Stimulated activated CD4-positive, alpha-beta T cell treated with anti-CD3 and anti-CD28 coated beads, TNF-alpha, amount 100 ng/mL, for 4 hours (primary cell): ENCODE measurements around the gene ATP9A.
A peak's percentile ranks its signal among the peaks of the same experiment; 100 is the strongest.

ENCODE experiments used
- DNase-seq, 3 experiments: peaks; one replicate each; pipeline ENCODE4 v3.0.0-alpha.2; 2020; ENCODE audit warnings: low read depth in 3 of 3

ATP9A gene

GRCh38 chr20:51631011-51631950, 136.9 kb downstream of the ATP9A start:
- no peak for DNase-seq

- DNase-seq = no peak
Observed at GRCh38 chr20:51629399-51630058, 138.7 kb downstream of the ATP9A start.

- DNase-seq = no peak
Observed at GRCh38 chr20:51628533-51629398, 139.4 kb downstream of the ATP9A start.

- DNase-seq = no peak
Observed at GRCh38 chr20:51627586-51627985, 140.6 kb downstream of the ATP9A start.

- DNase-seq = no peak
Observed at GRCh38 chr20:51625105-51625504, 143.1 kb downstream of the ATP9A start.

- peak; percentile 26 to 55 (median 44) for DNase-seq
Observed at GRCh38 chr20:51624157-51624731, 143.9 kb downstream of the ATP9A start.

GRCh38 chr20:51623255-51623654, 144.9 kb downstream of the ATP9A start:
- no peak for DNase-seq

- DNase-seq = no peak
Observed at GRCh38 chr20:51622004-51622874, 146.0 kb downstream of the ATP9A start.

GRCh38 chr20:51620432-51620831, 147.8 kb downstream of the ATP9A start:
- no peak for DNase-seq

- no peak for DNase-seq
Observed at GRCh38 chr20:51616060-51616459, 152.1 kb downstream of the ATP9A start.

- no peak for DNase-seq
Observed at GRCh38 chr20:51614687-51615086, 153.5 kb downstream of the ATP9A start.

GRCh38 chr20:51613580-51613979, 154.6 kb downstream of the ATP9A start:
- DNase-seq = no peak

- no peak for DNase-seq
Observed at GRCh38 chr20:51612896-51613295, 155.3 kb downstream of the ATP9A start.

- DNase-seq = no peak
Observed at GRCh38 chr20:51611625-51611890, 156.6 kb downstream of the ATP9A start.

GRCh38 chr20:51610761-51611624, 157.2 kb downstream of the ATP9A start:
- DNase-seq = no peak

GRCh38 chr20:51610111-51610510, 158.1 kb downstream of the ATP9A start:
- DNase-seq = no peak

GRCh38 chr20:51609251-51609650, 158.9 kb downstream of the ATP9A start:
- DNase-seq = no peak

- DNase-seq = no peak
Observed at GRCh38 chr20:51608061-51608460, 160.1 kb downstream of the ATP9A start.

- no peak for DNase-seq
Observed at GRCh38 chr20:51607170-51607569, 161.0 kb downstream of the ATP9A start.

GRCh38 chr20:51604851-51605250, 163.3 kb downstream of the ATP9A start:
- DNase-seq = no peak
